Skin epidermis (tissue), 12 donors: ENCODE results near the gene CDH18.
A peak's percentile ranks its signal among the peaks of the same experiment; 100 is the strongest.

Source experiments
- H3K27ac ChIP-seq, 21 experiments: fragments of 200-600 bp; sonication (generic) in 11 of 21; one replicate each; pipeline ENCODE4 v1.5.0; 2020; ENCODE audit warnings: mild to moderate bottlenecking in 3 of 21, inconsistent platforms in 2 of 21, moderate library complexity in 2 of 21
- H3K4me3 ChIP-seq, 7 experiments: fragments of 200-600 bp; sonication (generic) in 2 of 7; one replicate each; pipeline ENCODE4 v1.5.0; 2020; ENCODE audit warnings: inconsistent platforms in 2 of 7, mild to moderate bottlenecking in 2 of 7, moderate library complexity in 1 of 7

Gene CDH18

DNA sequence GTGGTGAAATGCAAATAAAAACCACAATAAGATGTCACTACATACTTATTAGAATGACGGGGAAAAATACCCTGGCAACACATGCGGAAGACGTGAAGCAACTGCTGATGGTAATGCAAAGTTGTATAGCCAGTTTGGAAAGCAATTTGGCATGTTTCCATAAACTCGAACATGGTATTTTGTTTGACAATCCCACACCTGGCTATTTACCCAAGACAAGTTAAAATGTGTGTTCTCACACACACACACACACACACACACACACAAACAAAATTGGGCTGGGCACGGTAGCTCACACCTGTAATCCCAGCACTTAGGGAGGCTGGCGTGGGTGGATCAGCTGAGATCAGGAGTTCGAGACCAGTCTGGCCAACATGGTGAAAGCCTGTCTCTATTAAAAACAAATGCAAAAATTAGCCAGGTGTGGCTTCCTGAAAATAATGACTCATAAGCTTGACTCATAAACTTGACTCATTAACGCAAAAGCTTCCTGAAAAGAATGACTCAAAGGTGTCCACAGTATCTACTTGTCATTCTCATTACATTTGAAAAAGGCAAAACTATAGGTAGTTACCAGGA is 456.5 kb downstream of the CDH18 start:
- Histone ChIP-seq H3K4me3 (no peak overlapping the region), H3K27ac (peak overlapping the region in 6 of 21 experiments; percentile 1 to 54 (median 36))

DNA sequence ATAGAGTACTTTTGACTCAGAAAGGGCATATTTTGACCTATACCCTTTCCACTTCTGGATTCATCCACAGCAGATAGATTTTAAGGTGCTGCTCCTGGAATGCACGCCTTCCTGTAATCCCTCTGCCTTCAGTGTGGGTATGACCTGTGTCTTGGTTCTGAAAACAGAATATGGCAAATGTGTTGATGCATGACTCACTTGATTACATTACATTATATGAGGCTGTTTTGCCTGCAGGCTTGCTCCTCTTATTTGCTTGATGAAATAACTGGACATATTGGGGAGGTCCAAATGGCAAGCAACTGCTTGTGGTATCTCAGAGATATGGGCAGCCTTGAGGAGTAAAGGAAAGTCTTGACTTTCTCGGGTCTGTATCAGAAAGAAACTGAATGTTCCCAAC is 468.6 kb downstream of the CDH18 start:
- no peak overlapping the region for H3K27ac ChIP-seq
- no peak overlapping the region for H3K4me3 ChIP-seq

DNA sequence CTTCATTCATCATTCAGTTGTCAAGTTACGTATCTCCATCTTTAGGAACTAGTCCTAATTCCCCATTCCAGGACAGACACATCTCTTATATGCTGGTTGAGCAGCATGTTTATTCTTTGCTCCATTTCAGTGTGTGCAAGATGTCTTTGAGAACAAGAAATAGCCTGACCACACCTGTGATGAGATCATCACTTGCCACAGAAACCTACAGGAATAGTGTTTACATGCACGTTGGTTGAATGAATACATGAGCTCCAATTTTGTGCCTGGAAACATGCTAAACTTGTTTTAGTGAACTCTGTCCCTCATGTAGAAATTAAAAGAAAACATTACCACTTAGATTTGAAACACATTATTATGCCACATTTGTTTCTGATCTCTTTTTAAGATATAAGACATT is 489.1 kb downstream of the CDH18 start:
- H3K27ac ChIP-seq = no peak overlapping the region

DNA sequence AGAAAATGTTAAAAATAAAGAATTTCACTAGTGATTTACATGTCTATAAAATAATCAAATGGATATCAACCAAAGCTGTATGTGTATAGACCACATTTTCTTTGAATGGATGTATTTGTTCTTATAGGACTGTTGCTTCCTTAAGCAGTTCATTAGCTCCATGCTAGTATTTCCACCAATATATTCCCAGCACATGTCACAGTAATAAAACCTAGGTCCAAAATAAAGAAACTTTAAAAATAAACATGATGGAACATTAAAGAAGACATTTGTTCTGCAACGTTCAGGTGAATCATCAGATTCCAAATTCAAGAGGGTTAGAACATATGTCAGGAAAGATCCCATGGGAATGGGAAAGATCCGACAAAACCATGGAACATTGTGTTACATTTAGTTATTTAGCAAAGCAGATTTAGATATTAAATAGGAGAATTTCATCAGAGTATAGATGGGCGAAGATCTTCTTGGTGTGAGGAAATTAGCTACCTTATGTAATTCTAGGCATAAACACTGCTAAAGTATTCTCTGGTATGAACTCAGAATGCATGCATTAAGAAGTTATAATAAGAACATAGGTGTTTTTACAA is 490.7 kb downstream of the CDH18 start:
- H3K27ac ChIP-seq = no peak overlapping the region
- H3K4me3 ChIP-seq = no peak overlapping the region

More for the DNA sequence above, 489.1 kb downstream of the CDH18 start:
- no peak overlapping the region for H3K4me3 ChIP-seq

DNA sequence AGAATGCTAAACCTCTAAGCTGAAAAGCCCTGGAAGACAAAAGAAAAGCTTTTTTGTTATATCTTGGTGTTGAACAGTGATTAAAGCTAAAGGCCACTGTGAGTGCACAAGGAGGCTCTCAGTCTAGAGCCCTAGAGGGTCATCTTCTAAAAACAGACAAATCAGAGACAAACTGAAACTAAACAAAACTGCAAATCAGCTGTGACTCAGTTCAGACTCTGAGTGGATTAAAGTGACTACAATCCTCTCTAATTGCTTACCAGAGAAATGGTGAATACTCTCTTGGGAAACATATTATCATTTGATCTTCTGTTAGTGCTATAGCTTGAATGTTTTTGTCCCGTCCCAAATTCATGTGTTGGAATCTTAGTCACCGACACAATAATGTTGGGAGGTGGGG is 491.9 kb downstream of the CDH18 start:
- Histone ChIP-seq H3K4me3 (no peak overlapping the region), H3K27ac (no peak overlapping the region)

DNA sequence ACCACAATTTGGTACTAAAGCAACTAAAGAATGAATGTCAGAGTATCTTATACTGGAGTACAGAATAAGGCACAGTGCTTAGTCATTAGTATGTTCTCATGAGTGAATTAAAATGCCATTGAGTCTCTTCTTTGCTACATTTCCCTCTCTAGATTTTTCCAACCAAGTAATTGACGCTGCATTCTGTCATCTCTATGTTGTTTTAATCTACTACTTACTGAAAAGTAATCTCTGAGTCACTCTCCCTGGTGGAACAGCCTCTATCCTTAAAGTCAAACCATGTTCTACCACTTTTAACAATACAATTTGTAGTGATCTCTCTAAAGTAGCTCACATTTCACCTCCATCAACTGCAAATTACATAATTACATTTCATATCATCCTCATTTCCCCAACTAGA is 495.1 kb downstream of the CDH18 start:
- Histone ChIP-seq H3K4me3 (no peak overlapping the region), H3K27ac (no peak overlapping the region)

DNA sequence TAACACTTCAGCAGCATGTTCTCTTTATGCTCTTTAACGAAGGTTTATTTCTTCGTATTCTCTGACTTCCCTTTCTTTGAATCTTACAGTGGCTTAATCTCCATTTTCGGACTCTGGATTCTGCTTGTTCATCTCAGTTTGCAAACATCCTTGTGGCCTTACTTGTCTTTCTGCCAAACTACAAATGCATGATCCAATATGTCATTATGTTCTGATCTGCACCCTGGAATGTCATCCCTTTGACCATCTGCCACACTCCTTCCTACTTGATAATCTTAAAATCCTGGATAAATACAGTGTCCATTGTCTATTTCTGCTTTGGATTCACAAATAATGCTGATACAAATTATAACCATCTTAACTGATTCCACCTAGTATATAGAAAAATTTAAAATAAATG is 499.2 kb downstream of the CDH18 start:
- H3K27ac ChIP-seq = no peak overlapping the region
- no peak overlapping the region for H3K4me3 ChIP-seq

DNA sequence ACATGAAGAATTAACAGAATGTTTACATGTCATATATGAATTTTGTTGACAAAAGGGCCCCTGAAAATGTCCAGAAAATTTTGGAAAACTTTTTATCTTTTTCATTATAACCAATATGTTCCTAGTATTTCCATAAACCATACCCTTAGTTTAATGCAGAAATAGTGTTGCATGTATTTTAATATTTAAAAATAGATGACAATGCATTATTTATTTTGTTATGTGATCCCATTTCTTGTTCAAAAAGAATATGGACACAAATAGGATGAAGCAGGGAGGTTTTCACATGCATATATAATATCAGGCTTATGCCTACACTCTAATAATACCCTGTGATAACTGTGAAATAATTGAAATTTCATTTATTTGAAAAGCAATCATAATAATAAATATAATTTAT is 500.5 kb downstream of the CDH18 start:
- no peak overlapping the region for H3K27ac ChIP-seq

DNA sequence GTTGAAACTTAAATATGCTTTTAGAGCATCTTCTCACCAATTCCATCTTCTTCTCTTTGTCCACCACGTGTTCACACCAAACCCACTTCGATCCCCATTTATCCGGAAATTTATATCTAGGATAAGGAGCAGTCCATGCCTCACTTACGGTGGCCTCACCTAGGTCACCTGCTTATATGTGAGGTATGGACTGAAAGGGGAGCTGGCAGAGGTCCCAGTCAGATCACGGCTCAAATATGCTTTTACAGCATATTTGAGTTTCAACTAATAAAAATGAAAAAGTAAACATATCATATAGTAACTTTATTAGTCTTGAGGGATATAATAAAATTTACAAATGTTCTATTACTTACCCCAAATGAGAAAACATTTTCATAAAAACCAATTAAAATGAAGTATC is 508.4 kb downstream of the CDH18 start:
- Histone ChIP-seq H3K27ac (no peak overlapping the region), H3K4me3 (no peak overlapping the region)

More for the DNA sequence above, 500.5 kb downstream of the CDH18 start:
- no peak overlapping the region for H3K4me3 ChIP-seq

DNA sequence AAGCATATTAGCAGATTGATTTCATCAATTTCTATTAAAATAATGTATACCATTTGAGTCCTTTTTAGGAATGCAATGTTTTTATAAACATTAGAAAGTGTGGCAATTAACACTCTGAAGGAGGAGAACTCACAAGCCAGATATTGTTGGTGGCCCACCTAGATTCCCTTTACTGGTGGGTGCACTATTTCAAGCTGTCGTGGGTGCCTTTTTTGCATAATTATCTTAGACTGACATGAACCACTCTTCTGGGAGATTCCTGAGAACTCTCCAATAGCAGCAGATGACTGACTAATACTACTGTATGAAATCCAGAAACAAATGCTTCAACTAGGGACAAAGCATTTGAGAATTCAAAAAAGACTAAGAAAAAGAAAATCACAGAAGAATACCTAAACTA is 526.0 kb downstream of the CDH18 start:
- H3K4me3 ChIP-seq = no peak overlapping the region
- no peak overlapping the region for H3K27ac ChIP-seq

DNA sequence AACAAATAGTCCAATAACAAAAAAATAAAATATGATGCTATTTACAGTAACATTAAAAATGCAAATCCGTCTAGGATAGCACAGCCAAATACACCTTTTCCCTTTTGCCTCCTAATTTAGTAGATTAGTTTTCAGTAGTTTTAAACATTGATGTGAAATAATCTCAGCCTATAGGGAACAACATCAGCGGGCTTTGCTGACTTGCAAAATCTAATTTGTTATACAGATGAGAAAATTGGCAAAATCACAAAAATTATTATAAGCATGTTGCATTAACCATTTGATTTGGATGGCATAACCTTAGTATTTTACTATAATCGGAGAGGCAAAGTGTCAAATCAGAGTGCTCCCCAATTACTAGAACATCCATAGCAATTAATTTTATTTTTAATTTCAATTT is 563.5 kb downstream of the CDH18 start:
- Histone ChIP-seq H3K4me3 (no peak overlapping the region), H3K27ac (no peak overlapping the region)
